NB4 (cell line): ENCODE data around the gene PNPLA5.

Experiments used
- CTCF ChIP-seq: IDR thresholded peaks from one replicate; pipeline ENCODE4 v1.5.1; 2012; ENCODE audit warnings: low read depth, low read length
- MAX ChIP-seq: IDR thresholded peaks from 2 replicates; pipeline ENCODE4 v1.6.1; 2011; ENCODE audit warnings: low read depth, low read length
- MYC ChIP-seq: IDR thresholded peaks from 2 replicates; pipeline ENCODE4 v1.6.1; 2011; ENCODE audit warnings: low read depth, low read length
- POLR2A ChIP-seq: IDR thresholded peaks from 2 replicates; pipeline ENCODE4 v1.6.1; 2011; ENCODE audit warnings: mild to moderate bottlenecking; ENCODE audit not compliant: insufficient read length; ENCODE audit errors: extremely low read depth

- TF ChIP-seq CTCF = no peak
- TF ChIP-seq POLR2A = no peak
- TF ChIP-seq MYC = no peak
- TF ChIP-seq MAX = no peak
Measured at GRCh38 chr22:43880541-43880991, 11.2 kb downstream of the PNPLA5 start.
